Activated T-cell treated with anti-CD3 and anti-CD28 coated beads, Interleukin-2, amount 50 U/mL, for 1 hour (primary cell): ENCODE results near the gene DTWD2.
"Not testable (repeated sequence)": the region's sequence is repeated elsewhere in the genome, so short reads cannot be mapped to it uniquely, and the experiment has no call there.

ENCODE experiments used
- DNase-seq: peaks from one replicate; pipeline ENCODE4 v3.0.0-alpha.2; 2020

The DTWD2 gene

GRCh38 chr5:118862596-118862995 is 125.8 kb downstream of the DTWD2 start:
- DNase-seq = no peak

- DNase-seq = no peak
Observed at GRCh38 chr5:118857700-118858099, 130.6 kb downstream of the DTWD2 start.

GRCh38 chr5:118854819-118855218 is 133.5 kb downstream of the DTWD2 start:
- DNase-seq = no peak

GRCh38 chr5:118851785-118852184 is 136.6 kb downstream of the DTWD2 start:
- DNase-seq = not testable (repeated sequence)

GRCh38 chr5:118849507-118849906 is 138.8 kb downstream of the DTWD2 start:
- not testable (repeated sequence) for DNase-seq

GRCh38 chr5:118844351-118844750 is 144.0 kb downstream of the DTWD2 start:
- no peak for DNase-seq

- no peak for DNase-seq
Observed at GRCh38 chr5:118834710-118835109, 153.6 kb downstream of the DTWD2 start.

GRCh38 chr5:118832974-118833373 is 155.4 kb downstream of the DTWD2 start:
- no peak for DNase-seq

GRCh38 chr5:118825226-118825625 is 163.1 kb downstream of the DTWD2 start:
- DNase-seq = no peak

- no peak for DNase-seq
Observed at GRCh38 chr5:118818604-118819003, 169.7 kb downstream of the DTWD2 start.

GRCh38 chr5:118808441-118808840 is 179.9 kb downstream of the DTWD2 start:
- no peak for DNase-seq

GRCh38 chr5:118806571-118806970 is 181.8 kb downstream of the DTWD2 start:
- DNase-seq = no peak

- no peak for DNase-seq
Observed at GRCh38 chr5:118802335-118802734, 186.0 kb downstream of the DTWD2 start.

GRCh38 chr5:118796081-118796480 is 192.3 kb downstream of the DTWD2 start:
- DNase-seq = no peak

- DNase-seq = no peak
Observed at GRCh38 chr5:118794281-118794680, 194.1 kb downstream of the DTWD2 start.

GRCh38 chr5:118793652-118794051 is 194.7 kb downstream of the DTWD2 start:
- DNase-seq = no peak

GRCh38 chr5:118793091-118793490 is 195.3 kb downstream of the DTWD2 start:
- DNase-seq = no peak

GRCh38 chr5:118791926-118792734 is 196.2 kb downstream of the DTWD2 start:
- DNase-seq = no peak

GRCh38 chr5:118789366-118789765 is 199.0 kb downstream of the DTWD2 start:
- DNase-seq = no peak

- DNase-seq = no peak
Observed at GRCh38 chr5:118788351-118788750, 200.0 kb downstream of the DTWD2 start.
